ENCODE results near the gene SMTNL1.

The SMTNL1 gene

GRCh38 chr11:57536947-57537619 is at the start of gene SMTNL1:
Gene SMTNL1 (plus strand): TSS chr11:57537595. CDS start chr11:57542643, 5,048 bp downstream.
- no peak for DNase-seq (ENCODE audit: extremely low read depth, low read depth)
- no peak for TF ChIP-seq CTCF (IDR thresholded peaks at IDR 0.05; ENCODE audit: low read depth, low read length)

- no peak for TF ChIP-seq CTCF (IDR thresholded peaks at IDR 0.05; ENCODE audit: low read depth, low read length)
Observed at GRCh38 chr11:57487920-57488659, 49.3 kb upstream of the SMTNL1 start.

GRCh38 chr11:57490456-57491248 is 46.7 kb upstream of the SMTNL1 start:
- no peak for TF ChIP-seq CTCF (IDR thresholded peaks at IDR 0.05; ENCODE audit: low read depth, low read length)
- no peak for DNase-seq (ENCODE audit: extremely low read depth, low read depth)

More at GRCh38 chr11:57487920-57488659, 49.3 kb upstream of the SMTNL1 start:
- DNase-seq (ENCODE audit: extremely low read depth, low read depth): no peak

- TF ChIP-seq CTCF (IDR thresholded peaks at IDR 0.05; ENCODE audit: low read depth, low read length): peak; percentile 61
- DNase-seq (ENCODE audit: extremely low read depth, low read depth): no peak
Observed at GRCh38 chr11:57491371-57492061, 45.9 kb upstream of the SMTNL1 start.

- no peak; the same call in none of the 2 replicates for TF ChIP-seq CTCF (IDR thresholded peaks at IDR 0.05; ENCODE audit: low read depth, low read length)
- DNase-seq (ENCODE audit: extremely low read depth, low read depth): no peak
Observed at GRCh38 chr11:57493507-57494503, 43.6 kb upstream of the SMTNL1 start.

All from AG09319 (cell line).